Stomach (tissue), 9 donors: ENCODE measurements around the gene SEMA4A. TPM values are rescaled to one million over a fixed set of nuclear protein-coding genes. Genes with fewer than 3 reads are reported as not detected.

ENCODE experiments used
- DNase-seq, 2 donors: peaks; one replicate each; pipeline versions ENCODE4 v3.0.0 to v3.0.0-alpha.2; 2013 to 2019
- H3K27ac ChIP-seq, 5 donors: fragments of 200-600 bp in 4 of 5; sonication (generic) in 4 of 5; one replicate each; pipeline ENCODE4 v1.5.1; 2013 to 2019; ENCODE audit warnings: mild to moderate bottlenecking in 1 of 5, moderate library complexity in 1 of 5
- H3K27me3 ChIP-seq, 3 donors: fragments of 200-600 bp; sonication (generic); one replicate each; pipeline ENCODE4 v1.5.1; 2017 to 2019; ENCODE audit warnings: mixed run types in 1 of 3
- H3K36me3 ChIP-seq, 4 donors: fragments of 200-600 bp; sonication (generic); 1 replicate in 3 of 4; 2 replicates in 1 of 4; pipeline ENCODE4 v1.5.1; 2016 to 2019
- H3K4me1 ChIP-seq, 4 donors: fragments of 200-600 bp; sonication (generic); one replicate each; pipeline ENCODE4 v1.5.1; 2016 to 2019
- H3K4me3 ChIP-seq, 4 donors: fragments of 200-600 bp; sonication (generic) in 3 of 4; one replicate each; pipeline ENCODE4 v1.5.1; 2016 to 2019; ENCODE audit warnings: mild to moderate bottlenecking in 1 of 4
- H3K9me3 ChIP-seq, 4 donors: fragments of 200-600 bp; sonication (generic); one replicate each; pipeline ENCODE4 v1.5.1; 2016 to 2019
- EP300 ChIP-seq: sonication (generic); formaldehyde crosslinking; IDR thresholded peaks from one replicate; pipeline ENCODE4 v1.6.1; 2017; ENCODE audit warnings: antibody characterized with exemption
- POLR2A ChIP-seq, 4 donors: fragments of 450-650 bp; IDR thresholded peaks; one replicate each; pipeline ENCODE4 v1.6.1; 2016; ENCODE audit warnings: antibody characterized with exemption in 4 of 4, control low read depth in 2 of 4, mild to moderate bottlenecking in 1 of 4, moderate library complexity in 1 of 4
- POLR2AphosphoS5 ChIP-seq, 3 donors: sonication (generic); formaldehyde crosslinking; IDR thresholded peaks; one replicate each; pipeline ENCODE4 v1.6.1; 2016; ENCODE audit warnings: antibody characterized with exemption in 3 of 3
- WGBS, 5 donors: extraction: QIAGEN DNeasy Blood & Tissue Kit in 3 of 5; methylation state at CpG; one replicate each; pipeline versions ENCODE4 v1.1.5 to v1.1.7; 2013 to 2018; 5-methylcytosine and 5-hydroxymethylcytosine counted together
- intact Hi-C: fragments of 100-400 bp; cut with DNase I; formaldehyde crosslinking; loops from one replicate; pipeline ENCODE4 v1.15.1; 2023; ENCODE audit warnings: low total_unique reads
- polyA plus RNA-seq, 3 donors: library from polyadenylated mRNA; stranded (reverse); fragments of 200-250 nt; gene quantifications; one replicate each; pipeline ENCODE4 v1.2.3, GENCODE V29; 2013
- total RNA-seq, 5 donors: library from RNA; depleted of rRNA; stranded (reverse); fragments of >200 nt; gene quantifications; one replicate each; pipeline versions ENCODE4 v1.1.0 to v1.2.3, GENCODE V29; 2014 to 2016
- TF ChIP-seq, protein P1 (sequence below), 7 experiments: fragments of 450-650 bp in 4 of 7; fragments of 200-600 bp in 3 of 7; sonication (generic) in 3 of 7; IDR thresholded peaks; one replicate each; pipeline ENCODE4 v1.5.1; 2016 to 2019; ENCODE audit warnings: antibody characterized with exemption in 7 of 7, control low read depth in 2 of 7, mild to moderate bottlenecking in 1 of 7
- donor health status: healthy with polysubstance abuse.
- donor health status: Bipolar disorder and iron deficiency.
- donor health status: healthy.

SEMA4A gene
- total and polyA plus RNA-seq, 8 donors = 2.6 to 23.3 (median 6.8) TPM

DNA sequence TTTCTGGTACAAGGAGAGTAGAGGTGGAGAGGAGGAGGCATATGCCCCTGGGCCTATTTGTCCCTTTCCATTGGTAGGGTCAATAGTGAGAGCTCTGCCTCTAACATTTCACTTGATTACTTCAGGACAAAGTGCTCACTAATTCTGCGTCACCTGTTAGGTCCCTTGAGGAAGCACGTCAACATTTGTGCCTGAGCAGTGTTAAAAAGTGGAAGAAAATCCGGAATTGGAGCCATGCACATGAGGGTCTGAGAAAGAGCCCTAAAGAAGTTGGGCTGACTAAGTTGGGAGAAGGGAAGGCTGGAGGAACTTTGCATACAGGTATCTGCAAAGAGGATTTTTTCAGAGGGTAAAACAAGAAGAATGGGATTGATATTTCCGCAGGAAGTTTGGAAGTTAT, 42.5 kb downstream of the SEMA4A start:
- no peak for DNase-seq
- Histone ChIP-seq H3K36me3 (peaks cover 10 to 46% (median 36%) of the 10 kb centered on the region in 4 donors), H3K9me3 (no peaks in the 10 kb centered on the region), H3K27me3 (no peaks in the 10 kb centered on the region), H3K4me3 (no peak overlapping the region), H3K27ac (no peak overlapping the region), H3K4me1 (peaks cover 11 to 73% (median 35%) of the 10 kb centered on the region in 4 donors)
- no peak for TF ChIP-seq POLR2A (IDR thresholded peaks at IDR 0.05)
- TF ChIP-seq, protein P1, sequence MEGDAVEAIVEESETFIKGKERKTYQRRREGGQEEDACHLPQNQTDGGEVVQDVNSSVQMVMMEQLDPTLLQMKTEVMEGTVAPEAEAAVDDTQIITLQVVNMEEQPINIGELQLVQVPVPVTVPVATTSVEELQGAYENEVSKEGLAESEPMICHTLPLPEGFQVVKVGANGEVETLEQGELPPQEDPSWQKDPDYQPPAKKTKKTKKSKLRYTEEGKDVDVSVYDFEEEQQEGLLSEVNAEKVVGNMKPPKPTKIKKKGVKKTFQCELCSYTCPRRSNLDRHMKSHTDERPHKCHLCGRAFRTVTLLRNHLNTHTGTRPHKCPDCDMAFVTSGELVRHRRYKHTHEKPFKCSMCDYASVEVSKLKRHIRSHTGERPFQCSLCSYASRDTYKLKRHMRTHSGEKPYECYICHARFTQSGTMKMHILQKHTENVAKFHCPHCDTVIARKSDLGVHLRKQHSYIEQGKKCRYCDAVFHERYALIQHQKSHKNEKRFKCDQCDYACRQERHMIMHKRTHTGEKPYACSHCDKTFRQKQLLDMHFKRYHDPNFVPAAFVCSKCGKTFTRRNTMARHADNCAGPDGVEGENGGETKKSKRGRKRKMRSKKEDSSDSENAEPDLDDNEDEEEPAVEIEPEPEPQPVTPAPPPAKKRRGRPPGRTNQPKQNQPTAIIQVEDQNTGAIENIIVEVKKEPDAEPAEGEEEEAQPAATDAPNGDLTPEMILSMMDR (IDR thresholded peaks at IDR 0.05) = no peak
- TF ChIP-seq POLR2AphosphoS5 (IDR thresholded peaks at IDR 0.05) = no peak
- TF ChIP-seq EP300 = no peak
- intact Hi-C loops = no loop called here
- 60 to 69% (median 63%) methylated on average over 4 of the region's 4 CpGs for WGBS, 5 donors

DNA sequence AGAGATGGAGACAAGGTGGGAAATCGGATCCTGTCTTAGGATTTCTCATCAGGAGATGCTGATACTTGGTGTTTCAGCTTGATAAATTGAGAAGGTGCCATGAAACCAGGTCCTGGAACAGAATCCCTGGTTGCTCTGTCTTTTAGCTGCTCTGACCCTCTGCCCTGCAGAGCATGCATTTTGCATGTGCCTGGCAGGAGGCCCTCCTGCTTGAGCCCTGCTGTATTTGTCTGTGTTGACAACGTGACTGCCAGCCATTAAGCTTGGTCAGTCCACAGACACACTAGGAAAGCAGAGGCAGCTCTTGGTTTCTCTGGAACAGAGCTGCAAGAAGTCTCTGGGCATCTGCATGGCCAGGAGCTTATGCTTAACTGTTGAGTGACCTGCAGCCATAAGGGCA, 43.1 kb downstream of the SEMA4A start:
- no peak overlapping the region for H3K27ac ChIP-seq
- H3K4me1 ChIP-seq = peaks cover 11 to 79% (median 37%) of the 10 kb centered on the region in 4 donors
- no peak overlapping the region for H3K4me3 ChIP-seq
- TF ChIP-seq, protein P1 (IDR thresholded peaks at IDR 0.05) = no peak
- TF ChIP-seq POLR2AphosphoS5 (IDR thresholded peaks at IDR 0.05) (no peak), EP300 (no peak), POLR2A (IDR thresholded peaks at IDR 0.05) (no peak)
- H3K36me3 ChIP-seq = peaks cover 10 to 52% (median 42%) of the 10 kb centered on the region in 4 donors
- 47 to 66% (median 57%) methylated on average over 2 of the region's 2 CpGs for whole genome bisulfite sequencing, 5 donors
- no peaks in the 10 kb centered on the region for H3K9me3 ChIP-seq
- H3K27me3 ChIP-seq = no peaks in the 10 kb centered on the region
- intact Hi-C loops = no loop called here
- DNase-seq = no peak

DNA sequence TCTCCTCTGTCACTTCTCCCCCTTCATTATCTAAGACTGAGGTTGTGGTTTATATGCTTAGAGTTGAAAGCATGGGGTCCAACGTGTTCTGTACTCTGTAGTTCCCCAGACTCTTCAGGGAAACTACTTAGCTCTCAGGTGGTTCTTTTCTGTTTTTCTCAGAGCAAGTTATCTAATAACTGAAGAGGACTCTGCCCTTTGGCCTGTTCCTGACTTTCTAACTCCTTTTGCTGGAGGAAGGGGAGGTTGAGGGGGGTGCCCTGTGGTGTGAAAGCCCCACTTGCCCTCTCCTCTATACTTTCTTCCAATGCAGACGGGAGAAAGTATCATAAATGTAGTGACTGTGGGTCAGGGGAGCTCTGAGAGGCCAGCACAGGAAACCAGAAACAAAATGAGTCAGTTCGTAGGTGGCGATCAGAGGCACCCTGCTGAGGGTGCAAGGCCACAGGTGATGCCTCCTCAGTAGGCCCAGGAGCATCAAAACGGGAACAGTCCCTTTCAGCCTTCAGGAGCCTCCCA, 45.5 kb downstream of the SEMA4A start:
- Histone ChIP-seq H3K9me3 (no peaks in the 10 kb centered on the region), H3K27ac (no peak overlapping the region), H3K27me3 (no peaks in the 10 kb centered on the region), H3K36me3 (peaks cover 16 to 67% (median 65%) of the 10 kb centered on the region in 4 donors), H3K4me1 (peaks cover 11 to 92% (median 35%) of the 10 kb centered on the region in 4 donors), H3K4me3 (no peak overlapping the region)
- 70 to 91% (median 75%) methylated on average over 5 of the region's 5 CpGs for WGBS, 5 donors
- no peak for DNase-seq
- no peak for TF ChIP-seq EP300
- TF ChIP-seq, protein P1 (IDR thresholded peaks at IDR 0.05) = no peak
- intact Hi-C loops = no loop called here

DNA sequence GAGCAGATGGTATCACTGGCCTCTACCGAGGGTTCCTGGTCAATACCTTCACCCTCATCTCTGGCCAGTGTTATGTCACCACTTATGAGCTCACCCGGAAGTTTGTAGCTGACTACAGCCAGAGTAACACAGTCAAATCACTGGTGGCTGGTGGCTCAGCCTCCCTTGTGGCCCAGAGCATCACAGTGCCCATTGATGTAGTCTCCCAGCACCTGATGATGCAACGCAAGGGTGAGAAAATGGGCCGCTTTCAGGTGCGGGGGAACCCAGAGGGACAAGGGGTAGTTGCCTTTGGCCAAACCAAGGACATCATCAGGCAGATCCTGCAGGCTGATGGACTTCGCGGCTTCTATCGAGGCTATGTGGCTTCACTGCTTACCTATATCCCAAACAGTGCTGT, 46.7 kb downstream of the SEMA4A start:
- H3K9me3 ChIP-seq = no peaks in the 10 kb centered on the region
- H3K36me3 ChIP-seq = peaks cover 16 to 78% (median 75%) of the 10 kb centered on the region in 4 donors
- no peak overlapping the region for H3K4me3 ChIP-seq
- peaks cover 4 to 91% (median 26%) of the 10 kb centered on the region in 4 donors for H3K4me1 ChIP-seq
- TF ChIP-seq POLR2A (IDR thresholded peaks at IDR 0.05) (no peak), EP300 (no peak), POLR2AphosphoS5 (IDR thresholded peaks at IDR 0.05) (no peak)
- TF ChIP-seq, protein P1 (IDR thresholded peaks at IDR 0.05) = no peak
- WGBS, 5 donors = 88 to 95% (median 93%) methylated on average over 8 of the region's 8 CpGs
- intact Hi-C loops = no loop called here
- no peak overlapping the region for H3K27ac ChIP-seq
- H3K27me3 ChIP-seq = no peaks in the 10 kb centered on the region
- no peak for DNase-seq
